IMR-90 (cell line): Measurements from ENCODE around the gene RPH3AL. TPM values are rescaled to one million over a fixed set of nuclear protein-coding genes. Genes with fewer than 3 reads are reported as not detected.

Experiments used
- ATAC-seq: fragments of 200-7000 bp; cut with Tn5 transposase; 2 replicates; pipeline ENCODE4 v1.9.1; 2020; ENCODE audit warnings: low read depth, mild to moderate bottlenecking, moderate library complexity
- BruUV-seq: library from RNA; stranded (reverse); fragments of 400-500 nt; replicated peaks from 2 replicates; lab custom pipeline; 2021; lab: Mats Ljungman, UMichigan
- CTCF ChIA-PET: fragments of 300-600 bp; formaldehyde crosslinking; extraction: SDS; loops from one replicate; lab custom pipeline; 2021; ENCODE audit warnings: antibody characterized with exemption; lab: Yijun Ruan, JAX
- POLR2A ChIA-PET: fragments of 300-600 bp; sonication (Branson Sonifier 250); formaldehyde crosslinking; loops from one replicate; lab custom pipeline; 2022; ENCODE audit warnings: antibody characterized with exemption; ENCODE audit not compliant: unreplicated experiment; lab: Charles Lee
- DNase-seq: peaks from one replicate; pipeline ENCODE4 v3.0.0; 2013
- H2AFZ ChIP-seq: replicated peaks from 2 replicates; pipeline ENCODE3; 2013; ENCODE audit warnings: low read length, mild to moderate bottlenecking; ENCODE audit not compliant: poor library complexity
- H2AK5ac ChIP-seq: 2 replicates; pipeline ENCODE4 v1.6.1; 2013; ENCODE audit warnings: low read depth, low read length, inconsistent platforms
- H2AK9ac ChIP-seq: replicated peaks from 2 replicates; pipeline ENCODE3; 2013; ENCODE audit warnings: mild to moderate bottlenecking, low read depth, low read length, moderate library complexity; ENCODE audit not compliant: poor library complexity
- H2BK120ac ChIP-seq: 2 replicates; pipeline ENCODE4 v1.6.1; 2013; ENCODE audit warnings: low read depth, low read length, inconsistent platforms
- H2BK15ac ChIP-seq: 3 replicates; pipeline ENCODE4 v1.6.1; 2013; ENCODE audit warnings: low read depth, low read length, inconsistent platforms
- H2BK20ac ChIP-seq: 2 replicates; pipeline ENCODE4 v1.6.1; 2013; ENCODE audit warnings: low read depth, mild to moderate bottlenecking, inconsistent platforms, low read length, moderate library complexity
- H2BK5ac ChIP-seq: 2 replicates; pipeline ENCODE4 v1.6.1; 2013; ENCODE audit warnings: mild to moderate bottlenecking, low read depth, low read length, inconsistent platforms; ENCODE audit not compliant: poor library complexity, severe bottlenecking
- H3K14ac ChIP-seq: replicated peaks from 2 replicates; pipeline ENCODE4 v1.6.1; 2013; ENCODE audit warnings: low read depth, low read length, inconsistent platforms
- H3K18ac ChIP-seq: 2 replicates; pipeline ENCODE4 v1.6.1; 2013; ENCODE audit warnings: low read depth, low read length, control low read depth
- H3K23ac ChIP-seq: 2 replicates; pipeline ENCODE4 v1.6.1; 2013; ENCODE audit warnings: low read depth, low read length, inconsistent platforms
- H3K27ac ChIP-seq: 2 replicates; pipeline ENCODE4 v1.5.1; 2013; ENCODE audit warnings: mild to moderate bottlenecking, control low read depth, low read length; ENCODE audit not compliant: insufficient read depth
- H3K27me3 ChIP-seq: 2 replicates; pipeline ENCODE4 v1.6.1; 2013; ENCODE audit warnings: low read length; ENCODE audit not compliant: control insufficient read depth, insufficient read depth
- H3K36me3 ChIP-seq: 2 replicates; pipeline ENCODE4 v1.6.1; 2013; ENCODE audit warnings: low read length, mixed read lengths; ENCODE audit not compliant: control insufficient read depth, insufficient read depth
- H3K4ac ChIP-seq: 2 replicates; pipeline ENCODE4 v1.6.1; 2013; ENCODE audit warnings: low read depth, low read length, inconsistent platforms
- H3K4me1 ChIP-seq: 2 replicates; pipeline ENCODE4 v1.6.1; 2013; ENCODE audit warnings: low read length, mixed read lengths; ENCODE audit not compliant: control insufficient read depth, insufficient read depth
- H3K4me2 ChIP-seq: 2 replicates; pipeline ENCODE4 v1.6.1; 2013; ENCODE audit warnings: low read depth, mild to moderate bottlenecking, control low read depth, low read length, moderate library complexity
- H3K4me3 ChIP-seq: 2 replicates; pipeline ENCODE4 v1.5.1; 2013; ENCODE audit warnings: low read depth, mild to moderate bottlenecking, control low read depth, low read length, moderate library complexity; ENCODE audit not compliant: insufficient read depth
- H3K56ac ChIP-seq: 2 replicates; pipeline ENCODE4 v1.6.1; 2013; ENCODE audit warnings: low read length, inconsistent platforms; ENCODE audit not compliant: insufficient read depth; ENCODE audit errors: extremely low read depth
- H3K79me1 ChIP-seq, 2 experiments: 2 replicates each; pipeline ENCODE4 v1.6.1; 2013; ENCODE audit warnings: low read length in 2 of 2, inconsistent platforms in 1 of 2, low read depth in 1 of 2
- H3K9ac ChIP-seq: 2 replicates; pipeline ENCODE4 v1.6.1; 2013; ENCODE audit warnings: low read depth, low read length, control low read depth
- H3K9me1 ChIP-seq: 2 replicates; pipeline ENCODE4 v1.6.1; 2013; ENCODE audit warnings: low read length, inconsistent platforms; ENCODE audit not compliant: insufficient read depth
- H3K9me3 ChIP-seq: 2 replicates; pipeline ENCODE4 v1.6.1; 2013; ENCODE audit warnings: low read length; ENCODE audit not compliant: control insufficient read depth, insufficient read depth
- H4K20me1 ChIP-seq: 2 replicates; pipeline ENCODE4 v1.6.1; 2013; ENCODE audit warnings: low read length, inconsistent platforms; ENCODE audit not compliant: insufficient read depth
- H4K5ac ChIP-seq: 2 replicates; pipeline ENCODE4 v1.6.1; 2013; ENCODE audit warnings: mild to moderate bottlenecking, low read depth, low read length, control low read depth
- H4K8ac ChIP-seq, 2 experiments: 2 replicates each; pipeline ENCODE4 v1.6.1; 2013; ENCODE audit warnings: low read depth in 2 of 2, low read length in 2 of 2, control low read depth in 1 of 2, inconsistent platforms in 1 of 2
- H4K91ac ChIP-seq: 2 replicates; pipeline ENCODE4 v1.6.1; 2013; ENCODE audit warnings: low read depth, low read length, inconsistent platforms; ENCODE audit not compliant: insufficient read depth
- CEBPB ChIP-seq: IDR thresholded peaks from 2 replicates; pipeline ENCODE4 v1.6.1; 2012; ENCODE audit warnings: low read depth, low read length, improper control_type of control experiment
- CHD1 ChIP-seq: IDR thresholded peaks from 2 replicates; pipeline ENCODE4 v1.6.1; 2012; ENCODE audit warnings: low read depth, low read length, improper control_type of control experiment
- CTCF ChIP-seq: conservative IDR thresholded peaks from 2 replicates; pipeline ENCODE4 v1.5.1; 2012; ENCODE audit warnings: mild to moderate bottlenecking, low read depth, low read length, improper control_type of control experiment
- ELK1 ChIP-seq: fragments of 150-350 bp; IDR thresholded peaks from 2 replicates; pipeline ENCODE4 v1.6.1; 2016; ENCODE audit warnings: low read depth, mild to moderate bottlenecking, low read length, moderate library complexity, borderline replicate concordance
- FOS ChIP-seq: fragments of 150-350 bp; IDR thresholded peaks from 2 replicates; pipeline ENCODE4 v1.6.1; 2016; ENCODE audit warnings: low read depth, low read length
- MAFK ChIP-seq: IDR thresholded peaks from 2 replicates; pipeline ENCODE4 v1.6.1; 2012; ENCODE audit warnings: low read depth, low read length, improper control_type of control experiment
- MAZ ChIP-seq: IDR thresholded peaks from 2 replicates; pipeline ENCODE4 v1.6.1; 2012; ENCODE audit warnings: low read depth, mild to moderate bottlenecking, low read length, improper control_type of control experiment, moderate library complexity, borderline replicate concordance
- NFE2L2 ChIP-seq: fragments of 150-350 bp; IDR thresholded peaks from 2 replicates; pipeline ENCODE4 v1.6.1; 2016; ENCODE audit warnings: low read depth, mild to moderate bottlenecking, low read length
- RAD21 ChIP-seq: IDR thresholded peaks from 2 replicates; pipeline ENCODE4 v1.6.1; 2012; ENCODE audit warnings: low read length, improper control_type of control experiment
- SMC3 ChIP-seq: fragments of 150-350 bp; IDR thresholded peaks from 2 replicates; pipeline ENCODE4 v1.6.1; 2016; ENCODE audit warnings: low read depth, mild to moderate bottlenecking, antibody characterized with exemption, low read length, moderate library complexity
- USF2 ChIP-seq: fragments of 150-350 bp; IDR thresholded peaks from 2 replicates; pipeline ENCODE4 v1.6.1; 2017; ENCODE audit warnings: mild to moderate bottlenecking, antibody characterized with exemption, low read length, low read depth
- WGBS, 2 experiments: methylation state at CpG; one replicate each; pipeline versions ENCODE4 v1.1.5 to v1.1.7; 2013; ENCODE audit warnings: missing lambda C conversion rate in 2 of 2; ENCODE audit not compliant: insufficient read length in 1 of 2; ENCODE audit errors: extremely low coverage in 2 of 2; 5-methylcytosine and 5-hydroxymethylcytosine counted together
- dilution Hi-C: fragments of 300-500 bp; cut with HindIII; formaldehyde crosslinking; loops from one replicate; pipeline ENCODE4 v1.14.3; 2018; ENCODE audit warnings: low sequenced_read_pairs; ENCODE audit not compliant: unreplicated experiment
- in situ Hi-C: fragments of 300-500 bp; cut with MboI; formaldehyde crosslinking; loops from 3 replicates; pipeline ENCODE4 v1.14.3; 2019; ENCODE audit warnings: low sequenced_read_pairs, inconsistent platforms, mixed read lengths
- intact Hi-C: fragments of 100-400 bp; cut with micrococcal nuclease; formaldehyde crosslinking; loops from 2 replicates; pipeline ENCODE4 v1.10.0; 2022
- polyA plus RNA-seq, 3 experiments: library from polyadenylated mRNA; depleted of rRNA; stranded (reverse); fragments of >200 nt; gene quantifications; 2 replicates each; pipeline ENCODE4 v1.2.3, GENCODE V29; 2012; ENCODE audit warnings: low replicate concordance in 1 of 3
- total RNA-seq: library from RNA; depleted of rRNA; stranded (reverse); fragments of >200 nt; gene quantifications from 2 replicates; pipeline ENCODE4 v1.2.3, GENCODE V29; 2012

Gene RPH3AL
- total and polyA plus RNA-seq, 2 of the 4 experiments (the other 2 are of a cell fraction): 1.8 to 2.5 TPM

- Histone ChIP-seq H3K36me3 (no peaks in the 10 kb centered on the region), H3K9me3 (no peaks in the 10 kb centered on the region), H3K4me1 (no peaks in the 10 kb centered on the region; the same call in 1 of the 2 replicates), H3K23ac (no peak overlapping the region), H3K14ac (no peak overlapping the region), H2BK120ac (no peak overlapping the region), H2AK5ac (no peak overlapping the region), H3K4ac (no peak overlapping the region), H3K9me1 (no peaks in the 10 kb centered on the region), H2BK20ac (no peak overlapping the region), H4K5ac (no peak overlapping the region), H3K27ac (no peak overlapping the region), H3K79me1 (no peaks in the 10 kb centered on the region), H2BK15ac (no peak overlapping the region), H4K20me1 (no peaks in the 10 kb centered on the region), H3K4me3 (no peak overlapping the region), H3K18ac (no peak overlapping the region), H4K91ac (no peak overlapping the region), H2AFZ (no peak overlapping the region), H3K56ac (no peak overlapping the region), H4K8ac (no peak overlapping the region), H2AK9ac (no peak overlapping the region), H2BK5ac (no peak overlapping the region), H3K4me2 (no peak overlapping the region), H3K27me3 (peaks cover 27% of the 10 kb centered on the region; the same call in 1 of the 2 replicates), H3K9ac (no peak overlapping the region)
- WGBS, 2 experiments: 100% methylated on average over 1 of the region's 15 CpGs; no CpG with 5 or more reads in 1 of the 2 experiments
- POLR2A ChIA-PET: no interaction called here
- in situ Hi-C loops: no loop called here
- DNase-seq (no peak), ATAC-seq (no peak)
- CTCF ChIA-PET: no interaction called here
- BruUV-seq: no TSS peak
- intact Hi-C loops: no loop called here
- dilution Hi-C loops: no loop called here
- TF ChIP-seq MAZ: no peak
- no peak for TF ChIP-seq CHD1
- no peak for TF ChIP-seq ELK1
- no peak for TF ChIP-seq USF2
- no peak for TF ChIP-seq CTCF
- no peak for TF ChIP-seq SMC3
- TF ChIP-seq CEBPB: no peak
- no peak for TF ChIP-seq FOS
- no peak for TF ChIP-seq RAD21
- no peak for TF ChIP-seq MAFK
- no peak for TF ChIP-seq NFE2L2
Measured at GRCh38 chr17:337453-337852, 15.2 kb downstream of the RPH3AL start.
